ENCODE measurements around the gene RASEF.
"Not testable (repeated sequence)": the region's sequence is repeated elsewhere in the genome, so short reads cannot be mapped to it uniquely, and the experiment has no call there.

The RASEF gene

GRCh38 chr9:82968388-82968787, 94.6 kb downstream of the RASEF start:
- DNase-seq = no peak

- peak; percentile 80 for DNase-seq
Measured at GRCh38 chr9:82961504-82962125, 101.3 kb downstream of the RASEF start.

GRCh38 chr9:82957529-82958379, 105.2 kb downstream of the RASEF start:
- DNase-seq = no peak

- no peak for DNase-seq
Measured at GRCh38 chr9:82949203-82949602, 113.7 kb downstream of the RASEF start.

- no peak for DNase-seq
Measured at GRCh38 chr9:82940376-82940775, 122.6 kb downstream of the RASEF start.

GRCh38 chr9:82939451-82939850, 123.5 kb downstream of the RASEF start:
- DNase-seq = no peak

GRCh38 chr9:82938426-82939218, 124.3 kb downstream of the RASEF start:
- no peak for DNase-seq

GRCh38 chr9:82936561-82936960, 126.4 kb downstream of the RASEF start:
- not testable (repeated sequence) for DNase-seq

GRCh38 chr9:82934949-82935348, 128.0 kb downstream of the RASEF start:
- DNase-seq = peak; percentile 45

GRCh38 chr9:82934025-82934424, 128.9 kb downstream of the RASEF start:
- not testable (repeated sequence) for DNase-seq

- DNase-seq = no peak
Measured at GRCh38 chr9:82930116-82930515, 132.8 kb downstream of the RASEF start.
